Fibroblast of skin of scalp (primary cell): ENCODE results near the gene TADA2B.

ENCODE experiments used
- DNase-seq: peaks from one replicate; pipeline ENCODE4 v3.0.0-alpha.2; 2013

The TADA2B gene

GRCh38 chr4:7018281-7018680 lies 24.9 kb upstream of the TADA2B start:
- no peak for DNase-seq

- no peak for DNase-seq
These were observed 23.8 kb upstream of the TADA2B start for GRCh38 chr4:7019367-7019766.

GRCh38 chr4:7020290-7020689 lies 22.9 kb upstream of the TADA2B start:
- no peak for DNase-seq

- DNase-seq = no peak
These were observed 22.3 kb upstream of the TADA2B start for GRCh38 chr4:7020856-7021255.

- DNase-seq = no peak
These were observed 21.8 kb upstream of the TADA2B start for GRCh38 chr4:7021355-7021754.

GRCh38 chr4:7021930-7022664 lies 21.1 kb upstream of the TADA2B start:
- DNase-seq = peak; percentile 75

- DNase-seq = no peak
These were observed 19.7 kb upstream of the TADA2B start for GRCh38 chr4:7023486-7023885.

GRCh38 chr4:7023901-7024300 lies 19.3 kb upstream of the TADA2B start:
- DNase-seq = no peak

- DNase-seq = no peak
These were observed 18.8 kb upstream of the TADA2B start for GRCh38 chr4:7024336-7024890.

GRCh38 chr4:7025040-7025602 lies 18.1 kb upstream of the TADA2B start:
- no peak for DNase-seq

GRCh38 chr4:7026107-7026506 lies 17.1 kb upstream of the TADA2B start:
- DNase-seq = no peak

- no peak for DNase-seq
These were observed 15.9 kb upstream of the TADA2B start for GRCh38 chr4:7027284-7027683.

GRCh38 chr4:7027913-7028312 lies 15.3 kb upstream of the TADA2B start:
- no peak for DNase-seq

GRCh38 chr4:7029212-7029611 lies 14.0 kb upstream of the TADA2B start:
- DNase-seq = no peak

GRCh38 chr4:7029921-7030320 lies 13.3 kb upstream of the TADA2B start:
- no peak for DNase-seq

- DNase-seq = no peak
These were observed 12.3 kb upstream of the TADA2B start for GRCh38 chr4:7030856-7031255.

- no peak for DNase-seq
These were observed 11.4 kb upstream of the TADA2B start for GRCh38 chr4:7031558-7032449.

- DNase-seq = no peak
These were observed 10.6 kb upstream of the TADA2B start for GRCh38 chr4:7032596-7032995.

GRCh38 chr4:7034262-7035081 lies 8.7 kb upstream of the TADA2B start:
- peak; percentile 47 for DNase-seq

GRCh38 chr4:7037425-7037824 lies 5.7 kb upstream of the TADA2B start:
- DNase-seq = no peak

GRCh38 chr4:7040765-7041164 lies 2.4 kb upstream of the TADA2B start:
- DNase-seq = no peak

- no peak for DNase-seq
These were observed 1.9 kb upstream of the TADA2B start for GRCh38 chr4:7041246-7041645.
